ENCODE results near the gene OBI1.

Gene OBI1

GRCh38 chr13:78602561-78603239 lies 56.3 kb downstream of the OBI1 start:
- DNase-seq (ENCODE audit: low read depth in 2 of 2): no peak

- no peak for DNase-seq (ENCODE audit: low read depth in 2 of 2)
Measured at GRCh38 chr13:78601874-78602560, 56.9 kb downstream of the OBI1 start.

- no peak for DNase-seq (ENCODE audit: low read depth in 2 of 2)
Measured at GRCh38 chr13:78601124-78601873, 57.7 kb downstream of the OBI1 start.

GRCh38 chr13:78600280-78600883 lies 58.6 kb downstream of the OBI1 start:
- no peak for DNase-seq (ENCODE audit: low read depth in 2 of 2)

- DNase-seq (ENCODE audit: low read depth in 2 of 2): no peak
Measured at GRCh38 chr13:78599645-78600279, 59.2 kb downstream of the OBI1 start.

- DNase-seq (ENCODE audit: low read depth in 2 of 2): no peak
Measured at GRCh38 chr13:78598966-78599644, 59.9 kb downstream of the OBI1 start.

- no peak for DNase-seq (ENCODE audit: low read depth in 2 of 2)
Measured at GRCh38 chr13:78598116-78598781, 60.7 kb downstream of the OBI1 start.

- no peak for DNase-seq (ENCODE audit: low read depth in 2 of 2)
Measured at GRCh38 chr13:78597602-78597932, 61.4 kb downstream of the OBI1 start.

GRCh38 chr13:78596736-78597601 lies 62.0 kb downstream of the OBI1 start:
- DNase-seq (ENCODE audit: low read depth in 2 of 2): no peak

GRCh38 chr13:78596399-78596735 lies 62.6 kb downstream of the OBI1 start:
- DNase-seq (ENCODE audit: low read depth in 2 of 2): no peak

GRCh38 chr13:78595495-78596398 lies 63.2 kb downstream of the OBI1 start:
- DNase-seq (ENCODE audit: low read depth in 2 of 2): peak in 1 of 2 donors; percentile 31

GRCh38 chr13:78594456-78594975 lies 64.4 kb downstream of the OBI1 start:
- DNase-seq (ENCODE audit: low read depth in 2 of 2): no peak

- DNase-seq (ENCODE audit: low read depth in 2 of 2): no peak
Measured at GRCh38 chr13:78593652-78594455, 65.1 kb downstream of the OBI1 start.

- no peak for DNase-seq (ENCODE audit: low read depth in 2 of 2)
Measured at GRCh38 chr13:78593129-78593528, 65.8 kb downstream of the OBI1 start.

GRCh38 chr13:78592584-78592983 lies 66.4 kb downstream of the OBI1 start:
- DNase-seq (ENCODE audit: low read depth in 2 of 2): no peak

GRCh38 chr13:78589206-78589605 lies 69.7 kb downstream of the OBI1 start:
- DNase-seq (ENCODE audit: low read depth in 2 of 2): no peak

GRCh38 chr13:78587395-78587794 lies 71.6 kb downstream of the OBI1 start:
- DNase-seq (ENCODE audit: low read depth in 2 of 2): no peak

- DNase-seq (ENCODE audit: low read depth in 2 of 2): no peak
Measured at GRCh38 chr13:78586706-78587105, 72.2 kb downstream of the OBI1 start.
